ENCODE results near the gene NID1. TPM values are rescaled to one million over a fixed set of nuclear protein-coding genes. Genes with fewer than 3 reads are reported as not detected.
"Not testable (repeated sequence)": the region's sequence is repeated elsewhere in the genome, so short reads cannot be mapped to it uniquely, and the experiment has no call there.

Gene NID1
- total RNA-seq, 2 experiments from 2014 or later, result 0.05 to 0.07 TPM

DNA sequence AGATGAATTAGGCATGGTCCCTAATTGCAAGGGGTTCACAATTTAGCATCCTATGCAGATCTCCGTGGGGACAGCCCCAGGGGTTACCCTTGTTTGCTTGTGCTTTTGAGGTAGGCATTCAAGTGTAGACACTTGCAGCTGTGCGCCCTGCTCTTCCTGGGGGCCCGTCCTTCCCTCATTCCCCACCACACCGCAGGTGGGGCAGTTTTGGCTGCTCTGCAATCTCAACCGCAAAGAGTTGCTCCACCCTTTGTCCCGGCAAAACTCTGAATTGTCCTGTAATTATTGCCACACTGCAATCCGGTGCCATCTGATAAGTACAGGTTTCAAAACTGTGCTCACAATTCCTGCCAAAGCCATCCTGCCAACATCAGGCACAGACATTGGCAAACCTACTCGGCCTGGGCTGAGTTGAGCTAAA, 132.8 kb downstream of the NID1 start:
- no peaks in the 10 kb centered on the region for H3K27me3 Mint-ChIP-seq
- ChIA-PET CTCF (interaction anchor here (1.2 kb wide), 1 partner anchor 40 kb away, joined by 6 read pairs; no protein-coding TSS in a partner anchor), POLR2A (interaction anchor here (0.7 kb wide), 1 partner anchor 135 kb away, joined by 3 read pairs; no protein-coding TSS in a partner anchor)
- no peak overlapping the region for H3K27ac Mint-ChIP-seq
- H3K9me3 Mint-ChIP-seq, result no peaks in the 10 kb centered on the region
- peaks cover 8% of the 10 kb centered on the region for H3K4me1 Mint-ChIP-seq (ENCODE audit: low read depth)
- H3K36me3 Mint-ChIP-seq, result no peaks in the 10 kb centered on the region
- no peak for DNase-seq
- intact Hi-C loops (cut with micrococcal nuclease), result no loop called here
- no peak overlapping the region for H3K4me3 Mint-ChIP-seq

DNA sequence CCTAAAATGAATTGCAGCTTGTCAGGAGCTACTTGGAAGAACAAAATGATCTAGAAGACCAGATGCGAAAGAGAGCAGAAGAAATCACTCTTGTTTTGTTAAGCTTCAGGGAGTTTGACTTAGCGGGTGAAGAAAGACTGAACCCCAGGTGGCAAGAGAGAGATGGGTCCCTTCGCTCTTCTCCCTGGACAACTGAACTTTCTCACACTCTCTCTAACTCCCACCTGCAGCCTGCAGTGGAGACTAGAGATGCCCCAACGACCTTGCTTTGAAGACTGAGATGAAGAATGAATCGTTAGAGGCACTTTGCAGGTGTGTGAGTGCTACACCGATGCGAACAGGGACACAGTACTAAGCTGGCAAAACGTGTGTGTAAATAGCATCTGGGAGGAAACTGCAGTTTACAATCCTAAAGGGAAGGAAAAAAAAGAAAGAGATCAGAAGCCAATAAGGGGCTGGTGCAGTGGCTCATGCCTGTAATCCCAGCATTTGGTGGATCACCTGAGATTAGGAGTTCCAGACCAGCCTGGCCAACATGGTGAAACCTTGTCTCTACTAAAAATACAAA, 133.6 kb downstream of the NID1 start:
- H3K9me3 Mint-ChIP-seq, result no peaks in the 10 kb centered on the region
- no peaks in the 10 kb centered on the region for H3K27me3 Mint-ChIP-seq
- H3K27ac Mint-ChIP-seq, result no peak overlapping the region
- peaks cover 6% of the 10 kb centered on the region for H3K4me1 Mint-ChIP-seq (ENCODE audit: low read depth)
- CTCF ChIA-PET, result interaction anchor here (1.0 kb wide), 1 partner anchor 40 kb away, joined by 3 read pairs; no protein-coding TSS in a partner anchor
- no peak overlapping the region for H3K4me3 Mint-ChIP-seq
- no peaks in the 10 kb centered on the region for H3K36me3 Mint-ChIP-seq
- no peak for DNase-seq
- intact Hi-C loops (cut with micrococcal nuclease), result no loop called here
- POLR2A ChIA-PET, result no interaction called here

DNA sequence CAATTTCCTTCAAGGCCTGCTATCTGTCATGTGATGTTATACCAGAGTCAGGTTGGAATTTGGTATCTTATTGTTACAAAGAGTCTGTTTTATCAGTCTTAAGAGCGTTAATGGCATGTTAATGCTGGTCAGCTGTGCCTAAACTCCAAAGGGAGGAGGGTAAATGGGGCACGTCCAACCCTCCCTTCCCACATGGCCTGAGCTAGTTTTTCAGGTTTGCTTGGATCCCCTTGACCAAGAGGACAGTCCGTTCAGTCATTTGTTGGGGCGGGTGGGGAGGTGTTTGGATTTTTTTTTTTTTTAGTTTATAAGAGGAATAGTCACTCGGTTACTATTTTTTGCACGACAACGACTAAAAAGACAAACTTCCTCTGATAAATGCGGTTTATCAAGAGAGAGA, 134.3 kb downstream of the NID1 start:
- ChIA-PET POLR2A (no interaction called here), CTCF (interaction anchor here (1.0 kb wide), 1 partner anchor 41 kb away, joined by 3 read pairs; no protein-coding TSS in a partner anchor)
- H3K4me1 Mint-ChIP-seq (ENCODE audit: low read depth), result peaks cover 6% of the 10 kb centered on the region
- no peak overlapping the region for H3K27ac Mint-ChIP-seq
- DNase-seq, result no peak
- H3K9me3 Mint-ChIP-seq, result no peaks in the 10 kb centered on the region
- H3K27me3 Mint-ChIP-seq, result no peaks in the 10 kb centered on the region
- intact Hi-C loops (cut with micrococcal nuclease), result no loop called here
- no peak overlapping the region for H3K4me3 Mint-ChIP-seq
- H3K36me3 Mint-ChIP-seq, result no peaks in the 10 kb centered on the region

DNA sequence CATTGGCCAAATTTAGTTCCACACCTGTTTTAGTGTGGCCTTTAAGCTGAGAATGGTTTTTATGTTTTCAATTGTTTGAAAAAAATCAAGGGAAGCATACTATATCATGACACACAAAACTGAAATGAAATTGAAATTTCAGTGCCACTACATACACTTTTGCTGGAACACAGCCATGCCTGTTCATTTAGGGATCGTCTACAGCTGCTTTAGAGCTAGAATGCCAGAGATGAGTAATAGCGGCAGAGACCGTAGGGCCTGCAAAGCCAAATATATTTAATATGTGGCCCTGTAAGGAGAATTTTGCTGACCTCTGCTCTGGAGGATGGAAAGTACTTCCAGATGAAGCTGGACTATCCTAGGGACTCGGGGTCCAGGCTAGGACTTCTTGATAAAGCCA, 135.7 kb downstream of the NID1 start:
- CTCF ChIA-PET, result interaction anchor here (1.2 kb wide), 1 partner anchor 10 kb away, joined by 4 read pairs; no protein-coding TSS in a partner anchor
- Mint-ChIP-seq H3K4me1 (ENCODE audit: low read depth) (peaks cover 11% of the 10 kb centered on the region), H3K27ac (no peak overlapping the region), H3K27me3 (no peaks in the 10 kb centered on the region), H3K4me3 (no peak overlapping the region), H3K36me3 (no peaks in the 10 kb centered on the region), H3K9me3 (no peaks in the 10 kb centered on the region)
- POLR2A ChIA-PET, result no interaction called here
- no peak for DNase-seq
- intact Hi-C loops (cut with micrococcal nuclease), result no loop called here

DNA sequence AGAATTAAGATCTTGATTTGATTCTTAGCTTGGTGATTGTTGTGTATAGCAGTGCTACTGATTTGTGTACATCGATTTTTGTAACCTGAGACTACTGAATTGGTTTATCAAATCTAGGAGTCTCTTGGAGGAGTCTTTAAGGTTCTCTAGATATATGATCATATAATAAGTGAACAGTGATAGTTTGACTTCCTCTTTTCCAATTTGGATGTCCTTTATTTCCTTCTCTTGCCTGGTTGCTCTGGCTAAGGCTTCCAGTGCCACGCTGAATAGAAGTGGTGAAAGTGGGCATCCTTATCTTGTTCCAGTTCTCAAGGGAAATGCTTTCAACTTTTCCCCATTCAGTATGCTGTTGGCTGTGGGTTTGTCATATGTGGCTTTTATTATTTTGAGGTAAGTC, 136.7 kb downstream of the NID1 start:
- ChIA-PET CTCF (no interaction called here), POLR2A (no interaction called here)
- Mint-ChIP-seq H3K27me3 (no peaks in the 10 kb centered on the region), H3K4me1 (ENCODE audit: low read depth) (peaks cover 21% of the 10 kb centered on the region), H3K36me3 (no peaks in the 10 kb centered on the region), H3K27ac (no peak overlapping the region), H3K4me3 (no peak overlapping the region), H3K9me3 (no peaks in the 10 kb centered on the region)
- no peak for DNase-seq
- intact Hi-C loops (cut with micrococcal nuclease), result no loop called here

DNA sequence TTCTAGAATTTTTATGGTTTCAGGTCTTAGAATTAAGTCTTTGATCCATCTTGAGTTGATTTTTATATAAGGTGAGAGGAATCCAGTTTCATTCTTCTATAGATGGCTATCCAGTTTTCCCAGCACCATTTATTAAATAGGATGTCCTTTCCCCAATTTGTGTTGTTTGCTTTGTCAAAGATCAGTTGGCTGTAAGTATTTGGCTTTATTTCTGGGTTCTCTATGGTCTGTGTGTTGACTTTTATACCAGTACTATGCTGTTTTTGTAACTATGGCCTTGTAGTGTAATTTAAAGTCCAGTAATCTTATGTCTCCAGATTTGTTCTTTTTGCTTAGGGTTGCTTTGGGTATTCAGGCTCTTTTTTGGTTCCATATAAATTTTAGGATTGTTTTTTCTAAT, 137.3 kb downstream of the NID1 start:
- H3K4me3 Mint-ChIP-seq; H3K27me3 Mint-ChIP-seq; H3K9me3 Mint-ChIP-seq; POLR2A ChIA-PET; DNase-seq; H3K36me3 Mint-ChIP-seq; H3K27ac Mint-ChIP-seq; CTCF ChIA-PET; intact Hi-C loops (cut with micrococcal nuclease): not testable (repeated sequence)
- peaks cover 26% of the 10 kb centered on the region for H3K4me1 Mint-ChIP-seq (ENCODE audit: low read depth)

Other genes starting within 250 kb of the NID1 start
- gene LYST, start 198.2 kb downstream of the NID1 start, total RNA-seq, result 10 to 100 TPM; 26.5 to 28.0 TPM
- 1 to 10 TPM; 5.6 TPM for gene GPR137B, start 77.4 kb upstream of the NID1 start, total RNA-seq
- gene ERO1B, start 216.9 kb upstream of the NID1 start, total RNA-seq, result 1 to 10 TPM; 2.7 to 2.9 TPM